Upper lobe of left lung (tissue), 4 donors: ENCODE measurements around the gene SCG2.

Experiments used
- POLR2A ChIP-seq, 4 donors: fragments of 450-650 bp; IDR thresholded peaks; one replicate each; pipeline ENCODE4 v1.5.1; 2016 to 2017; ENCODE audit warnings: antibody characterized with exemption in 4 of 4, mild to moderate bottlenecking in 2 of 4
- POLR2AphosphoS5 ChIP-seq, 2 donors: sonication (generic); formaldehyde crosslinking; IDR thresholded peaks; one replicate each; pipeline ENCODE4 v1.5.1; 2017; ENCODE audit warnings: antibody characterized with exemption in 2 of 2
- TF ChIP-seq, protein P1 (sequence below), 6 experiments: fragments of 450-650 bp in 4 of 6; fragments of 200-600 bp in 2 of 6; sonication (generic) in 2 of 6; IDR thresholded peaks; one replicate each; pipeline ENCODE4 v1.5.1; 2016 to 2019; ENCODE audit warnings: antibody characterized with exemption in 6 of 6

DNA sequence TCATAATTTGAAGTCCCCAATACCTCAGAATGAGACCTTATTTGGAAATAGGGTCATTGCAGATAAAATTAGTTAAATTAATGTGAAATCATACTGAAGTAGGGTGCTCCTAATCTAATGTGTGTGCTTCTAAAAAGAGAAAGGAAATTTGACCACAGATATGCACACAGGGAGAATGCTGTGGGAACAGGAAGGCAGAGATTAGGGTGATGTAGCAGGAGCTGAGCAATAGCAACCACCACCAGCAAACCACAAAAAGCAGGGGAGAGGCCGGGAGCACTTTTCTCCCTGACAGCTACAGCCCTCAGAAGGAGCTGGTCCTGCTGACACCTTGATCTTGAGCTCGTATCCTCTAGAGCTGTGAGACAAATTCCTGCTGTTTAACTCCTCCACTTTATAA lies 24.6 kb upstream of the SCG2 start:
- TF ChIP-seq, protein P1, sequence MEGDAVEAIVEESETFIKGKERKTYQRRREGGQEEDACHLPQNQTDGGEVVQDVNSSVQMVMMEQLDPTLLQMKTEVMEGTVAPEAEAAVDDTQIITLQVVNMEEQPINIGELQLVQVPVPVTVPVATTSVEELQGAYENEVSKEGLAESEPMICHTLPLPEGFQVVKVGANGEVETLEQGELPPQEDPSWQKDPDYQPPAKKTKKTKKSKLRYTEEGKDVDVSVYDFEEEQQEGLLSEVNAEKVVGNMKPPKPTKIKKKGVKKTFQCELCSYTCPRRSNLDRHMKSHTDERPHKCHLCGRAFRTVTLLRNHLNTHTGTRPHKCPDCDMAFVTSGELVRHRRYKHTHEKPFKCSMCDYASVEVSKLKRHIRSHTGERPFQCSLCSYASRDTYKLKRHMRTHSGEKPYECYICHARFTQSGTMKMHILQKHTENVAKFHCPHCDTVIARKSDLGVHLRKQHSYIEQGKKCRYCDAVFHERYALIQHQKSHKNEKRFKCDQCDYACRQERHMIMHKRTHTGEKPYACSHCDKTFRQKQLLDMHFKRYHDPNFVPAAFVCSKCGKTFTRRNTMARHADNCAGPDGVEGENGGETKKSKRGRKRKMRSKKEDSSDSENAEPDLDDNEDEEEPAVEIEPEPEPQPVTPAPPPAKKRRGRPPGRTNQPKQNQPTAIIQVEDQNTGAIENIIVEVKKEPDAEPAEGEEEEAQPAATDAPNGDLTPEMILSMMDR (IDR thresholded peaks at IDR 0.05), result no peak
- TF ChIP-seq POLR2A (IDR thresholded peaks at IDR 0.05) (no peak), POLR2AphosphoS5 (IDR thresholded peaks at IDR 0.05) (no peak)
